Panc1 (cell line): Measurements from ENCODE around the gene NCOA3. TPM values are rescaled to one million over a fixed set of nuclear protein-coding genes. Genes with fewer than 3 reads are reported as not detected.

Experiments
- ATAC-seq: fragments of 200-7000 bp; cut with Tn5 transposase; 2 replicates; pipeline ENCODE4 v1.9.1; 2020; ENCODE audit warnings: mild to moderate bottlenecking, moderate library complexity
- BruUV-seq: library from RNA; stranded (reverse); fragments of 400-500 nt; replicated peaks from 2 replicates; lab custom pipeline; 2021; lab: Mats Ljungman, UMichigan
- CTCF ChIA-PET: fragments of 300-600 bp; sonication (Branson Sonifier 250); formaldehyde crosslinking; loops from one replicate; lab custom pipeline; 2022; ENCODE audit warnings: antibody characterized with exemption; lab: Charles Lee
- POLR2A ChIA-PET: fragments of 300-600 bp; sonication (Branson Sonifier 250); formaldehyde crosslinking; loops from one replicate; lab custom pipeline; 2022; ENCODE audit warnings: antibody characterized with exemption; lab: Charles Lee
- DNase-seq: peaks from one replicate; pipeline ENCODE4 v3.0.0-alpha.2; 2010; ENCODE audit warnings: low read depth, low spot score
- H3K27ac ChIP-seq: 2 replicates; pipeline ENCODE4 v1.5.1; 2011; ENCODE audit warnings: mild to moderate bottlenecking, low read length, inconsistent platforms
- H3K27me3 ChIP-seq: fragments of 200-500 bp; sonication (Bioruptor generic); 2 replicates; pipeline ENCODE4 v1.6.0; 2014; ENCODE audit warnings: low read length, inconsistent platforms; ENCODE audit not compliant: control insufficient read depth, insufficient read depth
- H3K36me3 ChIP-seq: fragments of 200-500 bp; sonication (Bioruptor generic); 2 replicates; pipeline ENCODE4 v1.5.1; 2014; ENCODE audit warnings: inconsistent platforms, mild to moderate bottlenecking, low read length, moderate library complexity; ENCODE audit not compliant: control insufficient read depth, insufficient read depth
- H3K4me1 ChIP-seq: 2 replicates; pipeline ENCODE4 v1.5.1; 2011; ENCODE audit warnings: inconsistent platforms, mild to moderate bottlenecking, low read length, moderate library complexity; ENCODE audit not compliant: control insufficient read depth, insufficient read depth
- H3K4me3 ChIP-seq, 2 experiments: 2 replicates each; pipeline ENCODE4 v1.5.1; 2011 to 2012; ENCODE audit warnings: low read depth in 2 of 2, low read length in 2 of 2, mild to moderate bottlenecking in 2 of 2, inconsistent platforms in 1 of 2, moderate library complexity in 1 of 2
- H3K9me3 ChIP-seq: fragments of 200-500 bp; sonication (Bioruptor generic); 2 replicates; pipeline ENCODE4 v1.5.1; 2014; ENCODE audit warnings: low read depth, mild to moderate bottlenecking, inconsistent platforms, low read length, moderate library complexity; ENCODE audit not compliant: control insufficient read depth, insufficient read depth
- POLR2AphosphoS5 ChIP-seq: IDR thresholded peaks from 2 replicates; pipeline ENCODE4 v1.6.1; 2012; ENCODE audit warnings: mild to moderate bottlenecking, low read depth, low read length, moderate library complexity
- SIN3A ChIP-seq: IDR thresholded peaks from 2 replicates; pipeline ENCODE4 v1.6.1; 2012; ENCODE audit warnings: low read depth, mild to moderate bottlenecking, low read length, moderate library complexity, borderline replicate concordance; ENCODE audit not compliant: insufficient read depth
- TCF7L2 ChIP-seq: IDR thresholded peaks from 2 replicates; pipeline ENCODE4 v1.6.1; 2011; ENCODE audit warnings: mild to moderate bottlenecking, low read depth, low read length, inconsistent platforms
- in situ Hi-C: cut with HindIII; loops from 2 replicates; pipeline ENCODE4 v1.10.0; 2016; ENCODE audit warnings: low sequenced_read_pairs, low pct_unique_long_range_greater_than_20kb
- intact Hi-C: fragments of 100-400 bp; cut with micrococcal nuclease; formaldehyde crosslinking; loops from one replicate; pipeline ENCODE4 v1.10.0; 2022; ENCODE audit not compliant: unreplicated experiment
- total RNA-seq: library from RNA; stranded (reverse); gene quantifications from one replicate; pipeline ENCODE4 v1.2.1, GENCODE V29; 2021; ENCODE audit not compliant: unreplicated experiment
- TF ChIP-seq, protein P1 (sequence below), 2 experiments: IDR thresholded peaks; 2 replicates each; pipeline ENCODE4 v1.6.1; 2011 to 2012; ENCODE audit warnings: low read depth in 2 of 2, control low read depth in 1 of 2, low read length in 1 of 2, mild to moderate bottlenecking in 1 of 2, moderate library complexity in 1 of 2; ENCODE audit not compliant: insufficient read depth in 1 of 2
- TF ChIP-seq, protein P2 (sequence below): fragments of 450-650 bp; IDR thresholded peaks from 2 replicates; pipeline ENCODE4 v1.5.1; 2017; ENCODE audit warnings: mild to moderate bottlenecking

Gene NCOA3
- total RNA-seq, 1 experiment from 2014 or later: 47.7 TPM

DNA sequence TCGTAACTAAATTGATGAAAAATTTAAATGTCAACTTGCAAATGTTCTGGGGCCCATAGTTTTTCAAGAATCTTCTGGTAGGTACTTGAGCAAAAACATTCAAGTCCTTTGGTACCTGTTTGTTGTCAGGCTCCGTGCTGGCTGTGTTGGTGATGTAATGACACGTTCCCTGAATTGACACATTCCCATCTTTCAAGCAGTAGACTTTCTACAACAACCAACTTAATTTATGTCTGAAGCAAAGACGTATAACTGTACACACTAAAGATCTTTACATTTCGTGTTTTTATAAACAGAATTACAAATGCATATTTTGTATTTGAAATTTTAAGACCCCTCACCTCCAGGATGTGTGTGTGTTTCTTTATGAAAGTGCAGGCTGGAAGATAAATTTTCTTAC, 49.5 kb downstream of the NCOA3 start:
- CTCF ChIA-PET: no interaction called here
- Histone ChIP-seq H3K27ac (no peak overlapping the region), H3K4me3 (no peak overlapping the region), H3K9me3 (no peaks in the 10 kb centered on the region), H3K4me1 (no peaks in the 10 kb centered on the region; the same call in 1 of the 2 replicates), H3K27me3 (no peaks in the 10 kb centered on the region), H3K36me3 (no peaks in the 10 kb centered on the region)
- TF ChIP-seq, protein P1, sequence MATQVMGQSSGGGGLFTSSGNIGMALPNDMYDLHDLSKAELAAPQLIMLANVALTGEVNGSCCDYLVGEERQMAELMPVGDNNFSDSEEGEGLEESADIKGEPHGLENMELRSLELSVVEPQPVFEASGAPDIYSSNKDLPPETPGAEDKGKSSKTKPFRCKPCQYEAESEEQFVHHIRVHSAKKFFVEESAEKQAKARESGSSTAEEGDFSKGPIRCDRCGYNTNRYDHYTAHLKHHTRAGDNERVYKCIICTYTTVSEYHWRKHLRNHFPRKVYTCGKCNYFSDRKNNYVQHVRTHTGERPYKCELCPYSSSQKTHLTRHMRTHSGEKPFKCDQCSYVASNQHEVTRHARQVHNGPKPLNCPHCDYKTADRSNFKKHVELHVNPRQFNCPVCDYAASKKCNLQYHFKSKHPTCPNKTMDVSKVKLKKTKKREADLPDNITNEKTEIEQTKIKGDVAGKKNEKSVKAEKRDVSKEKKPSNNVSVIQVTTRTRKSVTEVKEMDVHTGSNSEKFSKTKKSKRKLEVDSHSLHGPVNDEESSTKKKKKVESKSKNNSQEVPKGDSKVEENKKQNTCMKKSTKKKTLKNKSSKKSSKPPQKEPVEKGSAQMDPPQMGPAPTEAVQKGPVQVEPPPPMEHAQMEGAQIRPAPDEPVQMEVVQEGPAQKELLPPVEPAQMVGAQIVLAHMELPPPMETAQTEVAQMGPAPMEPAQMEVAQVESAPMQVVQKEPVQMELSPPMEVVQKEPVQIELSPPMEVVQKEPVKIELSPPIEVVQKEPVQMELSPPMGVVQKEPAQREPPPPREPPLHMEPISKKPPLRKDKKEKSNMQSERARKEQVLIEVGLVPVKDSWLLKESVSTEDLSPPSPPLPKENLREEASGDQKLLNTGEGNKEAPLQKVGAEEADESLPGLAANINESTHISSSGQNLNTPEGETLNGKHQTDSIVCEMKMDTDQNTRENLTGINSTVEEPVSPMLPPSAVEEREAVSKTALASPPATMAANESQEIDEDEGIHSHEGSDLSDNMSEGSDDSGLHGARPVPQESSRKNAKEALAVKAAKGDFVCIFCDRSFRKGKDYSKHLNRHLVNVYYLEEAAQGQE (IDR thresholded peaks at IDR 0.05; ENCODE audit: insufficient read depth in 1 of 2, low read depth in 2 of 2, low read length in 1 of 2): no peak
- TF ChIP-seq TCF7L2 (no peak), SIN3A (no peak), POLR2AphosphoS5 (no peak)
- TF ChIP-seq, protein P2, sequence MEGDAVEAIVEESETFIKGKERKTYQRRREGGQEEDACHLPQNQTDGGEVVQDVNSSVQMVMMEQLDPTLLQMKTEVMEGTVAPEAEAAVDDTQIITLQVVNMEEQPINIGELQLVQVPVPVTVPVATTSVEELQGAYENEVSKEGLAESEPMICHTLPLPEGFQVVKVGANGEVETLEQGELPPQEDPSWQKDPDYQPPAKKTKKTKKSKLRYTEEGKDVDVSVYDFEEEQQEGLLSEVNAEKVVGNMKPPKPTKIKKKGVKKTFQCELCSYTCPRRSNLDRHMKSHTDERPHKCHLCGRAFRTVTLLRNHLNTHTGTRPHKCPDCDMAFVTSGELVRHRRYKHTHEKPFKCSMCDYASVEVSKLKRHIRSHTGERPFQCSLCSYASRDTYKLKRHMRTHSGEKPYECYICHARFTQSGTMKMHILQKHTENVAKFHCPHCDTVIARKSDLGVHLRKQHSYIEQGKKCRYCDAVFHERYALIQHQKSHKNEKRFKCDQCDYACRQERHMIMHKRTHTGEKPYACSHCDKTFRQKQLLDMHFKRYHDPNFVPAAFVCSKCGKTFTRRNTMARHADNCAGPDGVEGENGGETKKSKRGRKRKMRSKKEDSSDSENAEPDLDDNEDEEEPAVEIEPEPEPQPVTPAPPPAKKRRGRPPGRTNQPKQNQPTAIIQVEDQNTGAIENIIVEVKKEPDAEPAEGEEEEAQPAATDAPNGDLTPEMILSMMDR: no peak
- in situ Hi-C loops: no loop called here
- intact Hi-C loops: no loop called here
- ATAC-seq (no peak), DNase-seq (no peak)
- no TSS peak for BruUV-seq
- POLR2A ChIA-PET: no interaction called here

DNA sequence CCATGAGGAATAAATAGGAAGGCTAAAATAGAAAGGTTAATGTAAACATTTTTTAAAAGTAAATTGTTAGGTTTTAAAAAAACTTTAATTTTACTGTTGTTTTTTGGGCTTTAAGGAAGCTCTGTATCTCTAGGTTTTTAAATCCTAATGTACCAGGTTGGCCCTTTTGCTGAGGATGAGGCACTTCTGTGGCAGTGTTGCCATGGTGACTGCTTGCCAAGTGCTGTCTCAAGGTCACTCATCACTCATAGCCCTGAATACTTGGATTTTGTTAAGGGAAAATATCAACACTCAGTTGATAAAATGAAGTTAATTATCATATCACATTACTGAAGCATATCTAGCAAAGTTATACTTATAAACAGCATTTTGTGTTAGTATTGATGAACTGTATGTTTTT, 50.2 kb downstream of the NCOA3 start:
- ChIA-PET CTCF (no interaction called here), POLR2A (no interaction called here)
- Histone ChIP-seq H3K27me3 (no peaks in the 10 kb centered on the region), H3K4me1 (peaks cover under 1% of the 10 kb centered on the region), H3K9me3 (no peaks in the 10 kb centered on the region), H3K4me3 (no peak overlapping the region), H3K27ac (no peak overlapping the region), H3K36me3 (no peaks in the 10 kb centered on the region)
- BruUV-seq: no TSS peak
- intact Hi-C loops (no loop called here), in situ Hi-C loops (no loop called here)
- TF ChIP-seq, protein P2: no peak
- TF ChIP-seq POLR2AphosphoS5 (no peak), TCF7L2 (no peak), SIN3A (no peak)
- TF ChIP-seq, protein P1 (IDR thresholded peaks at IDR 0.05; ENCODE audit: insufficient read depth in 1 of 2, low read depth in 2 of 2, low read length in 1 of 2): no peak
- no peak for DNase-seq
- no peak for ATAC-seq
